Neural progenitor cell (in vitro differentiated cells): Measurements from ENCODE around the gene CA7. TPM values are rescaled to one million over a fixed set of nuclear protein-coding genes. Genes with fewer than 3 reads are reported as not detected.

Experiments used
- DNase-seq: peaks from one replicate; pipeline ENCODE4 v3.0.0-alpha.2; 2016; ENCODE audit warnings: low spot score
- H2AFZ ChIP-seq: fragments of 200-600 bp; sonication (generic); replicated peaks from 2 replicates; pipeline ENCODE4 v1.6.1; 2016; ENCODE audit warnings: antibody characterized with exemption
- H3F3A ChIP-seq: fragments of 200-600 bp; sonication (generic); 2 replicates; pipeline ENCODE4 v1.6.1; 2016; ENCODE audit warnings: antibody characterized with exemption, low read depth
- H3K27ac ChIP-seq: fragments of 200-600 bp; sonication (generic); 2 replicates; pipeline ENCODE4 v1.5.1; 2016; ENCODE audit warnings: mild to moderate bottlenecking
- H3K27me3 ChIP-seq: fragments of 200-600 bp; sonication (generic); 2 replicates; pipeline ENCODE4 v1.6.1; 2016; ENCODE audit warnings: mild to moderate bottlenecking, moderate library complexity
- H3K36me3 ChIP-seq: fragments of 200-600 bp; sonication (generic); 2 replicates; pipeline ENCODE4 v1.5.1; 2016
- H3K4me1 ChIP-seq: fragments of 200-600 bp; sonication (generic); 2 replicates; pipeline ENCODE4 v1.6.1; 2016; ENCODE audit warnings: mixed run types
- H3K4me2 ChIP-seq: fragments of 200-600 bp; sonication (generic); 2 replicates; pipeline ENCODE4 v1.6.1; 2016
- H3K4me3 ChIP-seq: fragments of 200-600 bp; sonication (generic); 2 replicates; pipeline ENCODE4 v1.5.1; 2016
- H3K79me2 ChIP-seq: fragments of 200-600 bp; sonication (generic); 2 replicates; pipeline ENCODE4 v1.6.1; 2016; ENCODE audit warnings: low read depth
- H3K9ac ChIP-seq: fragments of 200-600 bp; sonication (generic); 2 replicates; pipeline ENCODE4 v1.6.1; 2016
- H3K9me3 ChIP-seq: fragments of 200-600 bp; sonication (generic); 2 replicates; pipeline ENCODE4 v1.5.1; 2016; ENCODE audit warnings: low read depth
- H4K20me1 ChIP-seq: fragments of 200-600 bp; sonication (generic); 2 replicates; pipeline ENCODE4 v1.6.1; 2016; ENCODE audit warnings: low read depth
- H3K27ac Mint-ChIP-seq: 3 replicates; pipeline ENCODE4 v1.8.0; 2021; ENCODE audit warnings: mixed read lengths
- H3K27me3 Mint-ChIP-seq: 2 replicates; pipeline ENCODE4 v1.8.0; 2022; ENCODE audit warnings: low read depth, mild to moderate bottlenecking, inconsistent platforms, moderate library complexity, mixed read lengths; ENCODE audit not compliant: insufficient read depth
- H3K36me3 Mint-ChIP-seq: 3 replicates; pipeline ENCODE4 v1.8.0; 2021; ENCODE audit warnings: mixed read lengths
- H3K4me1 Mint-ChIP-seq: 3 replicates; pipeline ENCODE4 v1.8.0; 2021; ENCODE audit warnings: mixed read lengths
- H3K4me3 Mint-ChIP-seq: 3 replicates; pipeline ENCODE4 v1.8.0; 2021; ENCODE audit warnings: mild to moderate bottlenecking, moderate library complexity, mixed read lengths
- H3K9me3 Mint-ChIP-seq: 3 replicates; pipeline ENCODE4 v1.8.0; 2020; ENCODE audit warnings: mixed read lengths
- CTCF ChIP-seq: fragments of 200-600 bp; sonication (generic); IDR thresholded peaks from 2 replicates; pipeline ENCODE4 v1.5.1; 2017; ENCODE audit warnings: antibody characterized with exemption, mild to moderate bottlenecking
- EZH2 ChIP-seq: fragments of 200-600 bp; sonication (generic); IDR thresholded peaks from 2 replicates; pipeline ENCODE4 v1.6.1; 2017; ENCODE audit warnings: antibody characterized with exemption, mild to moderate bottlenecking, moderate library complexity
- EZH2phosphoT487 ChIP-seq: fragments of 200-600 bp; sonication (generic); IDR thresholded peaks from 2 replicates; pipeline ENCODE4 v1.6.1; 2017; ENCODE audit warnings: antibody characterized with exemption
- total RNA-seq: library from RNA; depleted of rRNA; stranded (reverse); fragments of >200 nt; gene quantifications from 2 replicates; pipeline ENCODE4 v1.2.3, GENCODE V29; 2015; ENCODE audit warnings: low replicate concordance

The CA7 gene
- total RNA-seq, 1 donor from 2014 or later = not detected

DNA sequence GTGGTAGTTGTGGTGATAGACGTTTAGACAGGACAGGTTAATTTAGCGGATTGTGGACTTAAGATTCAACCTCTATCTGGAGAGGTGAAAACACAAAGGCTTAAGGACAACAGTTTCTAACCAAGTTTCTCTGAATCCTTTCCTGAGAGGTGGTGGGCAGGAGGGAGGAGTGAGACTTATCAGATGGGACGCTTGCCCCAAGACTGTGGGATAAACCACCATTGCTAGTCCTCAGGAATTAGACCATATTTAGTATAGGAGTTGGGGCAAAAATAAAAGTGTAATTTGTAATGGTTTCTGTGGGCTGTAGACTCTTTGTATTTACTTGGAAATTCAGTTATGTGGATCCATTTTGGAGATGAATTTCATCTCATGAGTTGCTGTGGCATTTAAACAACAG is 42.7 kb downstream of the CA7 start:
- Mint-ChIP-seq H3K36me3 (peaks cover 18% of the 10 kb centered on the region), H3K27ac (no peak overlapping the region), H3K27me3 (peaks cover 2% of the 10 kb centered on the region), H3K9me3 (no peaks in the 10 kb centered on the region), H3K4me3 (no peak overlapping the region), H3K4me1 (no peaks in the 10 kb centered on the region)
- TF ChIP-seq EZH2 (no peak), CTCF (no peak), EZH2phosphoT487 (no peak)
- H3F3A ChIP-seq = no peaks in the 10 kb centered on the region
- peaks cover 9% of the 10 kb centered on the region for H3K79me2 ChIP-seq
- peaks cover 3% of the 10 kb centered on the region for H3K36me3 ChIP-seq
- H3K27me3 ChIP-seq = no peaks in the 10 kb centered on the region
- peaks cover 25% of the 10 kb centered on the region for H4K20me1 ChIP-seq
- H3K27ac ChIP-seq = no peak overlapping the region
- no peak overlapping the region for H3K4me3 ChIP-seq
- no peak overlapping the region for H2AFZ ChIP-seq
- H3K4me2 ChIP-seq = no peak overlapping the region
- no peak for DNase-seq
- H3K9me3 ChIP-seq = no peaks in the 10 kb centered on the region
- H3K4me1 ChIP-seq = no peaks in the 10 kb centered on the region
- H3K9ac ChIP-seq = no peak overlapping the region

GRCh38 chr16:66888647-66889615 is 44.7 kb downstream of the CA7 start:
- no peak overlapping the region for H3K9ac ChIP-seq
- H4K20me1 ChIP-seq = peaks cover 16% of the 10 kb centered on the region
- TF ChIP-seq CTCF (no peak), EZH2 (no peak), EZH2phosphoT487 (no peak)
- no peak for DNase-seq
- peaks cover 18% of the 10 kb centered on the region for H3K36me3 Mint-ChIP-seq
- H3K9me3 Mint-ChIP-seq = no peaks in the 10 kb centered on the region
- no peaks in the 10 kb centered on the region for H3F3A ChIP-seq
- H3K4me2 ChIP-seq = no peak overlapping the region
- H3K4me1 ChIP-seq = no peaks in the 10 kb centered on the region
- H3K27me3 Mint-ChIP-seq = peaks cover 2% of the 10 kb centered on the region
- H3K27ac Mint-ChIP-seq = no peak overlapping the region
- no peak overlapping the region for H3K27ac ChIP-seq
- H3K79me2 ChIP-seq = no peaks in the 10 kb centered on the region
- H3K4me3 Mint-ChIP-seq = no peak overlapping the region
- H3K27me3 ChIP-seq = no peaks in the 10 kb centered on the region
- H3K4me1 Mint-ChIP-seq = no peaks in the 10 kb centered on the region
- H3K4me3 ChIP-seq = no peak overlapping the region
- H3K36me3 ChIP-seq = peaks cover 3% of the 10 kb centered on the region
- no peaks in the 10 kb centered on the region for H3K9me3 ChIP-seq
- H2AFZ ChIP-seq = no peak overlapping the region

GRCh38 chr16:66889622-66890021 is 45.4 kb downstream of the CA7 start:
- H3K27me3 Mint-ChIP-seq = peaks cover 2% of the 10 kb centered on the region

More at GRCh38 chr16:66889622-66890021, 45.4 kb downstream of the CA7 start:
- no peak overlapping the region for H3K4me3 ChIP-seq
- no peak overlapping the region for H3K9ac ChIP-seq
- peaks cover 3% of the 10 kb centered on the region for H3K36me3 ChIP-seq
- Mint-ChIP-seq H3K36me3 (peaks cover 14% of the 10 kb centered on the region), H3K4me3 (no peak overlapping the region), H3K27ac (no peak overlapping the region), H3K4me1 (no peaks in the 10 kb centered on the region), H3K9me3 (no peaks in the 10 kb centered on the region)
- no peak overlapping the region for H2AFZ ChIP-seq
- no peak overlapping the region for H3K27ac ChIP-seq
- DNase-seq = no peak
- no peak overlapping the region for H3K4me2 ChIP-seq
- TF ChIP-seq EZH2phosphoT487 (no peak), CTCF (no peak), EZH2 (no peak)
- no peaks in the 10 kb centered on the region for H3K9me3 ChIP-seq
- no peaks in the 10 kb centered on the region for H3K27me3 ChIP-seq
- no peaks in the 10 kb centered on the region for H3K79me2 ChIP-seq
- no peaks in the 10 kb centered on the region for H3K4me1 ChIP-seq
- peaks cover 16% of the 10 kb centered on the region for H4K20me1 ChIP-seq
- H3F3A ChIP-seq = no peaks in the 10 kb centered on the region
